ENCODE results near the gene RTCA.
"Not testable (repeated sequence)": the region's sequence is repeated elsewhere in the genome, so short reads cannot be mapped to it uniquely, and the experiment has no call there.

DNA sequence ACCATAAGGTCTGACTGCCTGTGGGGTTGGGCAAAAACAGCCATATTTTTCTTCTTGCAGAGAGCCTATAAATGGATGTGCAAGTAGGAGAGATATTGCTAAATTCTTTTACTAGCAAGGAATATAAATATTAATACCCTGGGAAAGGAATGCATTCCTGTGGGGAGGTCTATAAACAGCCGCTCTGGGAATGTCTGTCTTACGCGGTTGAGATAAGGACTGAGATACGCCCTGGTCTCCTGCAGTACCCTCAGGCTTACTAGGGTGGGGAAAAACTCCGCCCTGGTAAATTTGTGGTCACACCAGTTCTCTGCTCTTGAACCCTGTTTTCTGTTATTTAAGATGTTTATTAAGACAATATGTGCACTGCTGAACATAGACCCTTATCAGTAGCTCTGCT lies 1.9 kb upstream of the RTCA start:
- TF ChIP-seq, protein P1, sequence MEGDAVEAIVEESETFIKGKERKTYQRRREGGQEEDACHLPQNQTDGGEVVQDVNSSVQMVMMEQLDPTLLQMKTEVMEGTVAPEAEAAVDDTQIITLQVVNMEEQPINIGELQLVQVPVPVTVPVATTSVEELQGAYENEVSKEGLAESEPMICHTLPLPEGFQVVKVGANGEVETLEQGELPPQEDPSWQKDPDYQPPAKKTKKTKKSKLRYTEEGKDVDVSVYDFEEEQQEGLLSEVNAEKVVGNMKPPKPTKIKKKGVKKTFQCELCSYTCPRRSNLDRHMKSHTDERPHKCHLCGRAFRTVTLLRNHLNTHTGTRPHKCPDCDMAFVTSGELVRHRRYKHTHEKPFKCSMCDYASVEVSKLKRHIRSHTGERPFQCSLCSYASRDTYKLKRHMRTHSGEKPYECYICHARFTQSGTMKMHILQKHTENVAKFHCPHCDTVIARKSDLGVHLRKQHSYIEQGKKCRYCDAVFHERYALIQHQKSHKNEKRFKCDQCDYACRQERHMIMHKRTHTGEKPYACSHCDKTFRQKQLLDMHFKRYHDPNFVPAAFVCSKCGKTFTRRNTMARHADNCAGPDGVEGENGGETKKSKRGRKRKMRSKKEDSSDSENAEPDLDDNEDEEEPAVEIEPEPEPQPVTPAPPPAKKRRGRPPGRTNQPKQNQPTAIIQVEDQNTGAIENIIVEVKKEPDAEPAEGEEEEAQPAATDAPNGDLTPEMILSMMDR (IDR thresholded peaks at IDR 0.05 in 2 of 3, conservative IDR thresholded peaks at IDR 0.05 in 1 of 3; ENCODE audit: borderline replicate concordance in 1 of 3, insufficient read depth in 1 of 3, low read depth in 2 of 3, low read length in 2 of 3), result not testable (repeated sequence)
- TF ChIP-seq SP1 (IDR thresholded peaks at IDR 0.05; ENCODE audit: low read depth); EZH2phosphoT487 (IDR thresholded peaks at IDR 0.05; ENCODE audit: borderline replicate concordance); POLR2A (IDR thresholded peaks at IDR 0.05; ENCODE audit: borderline replicate concordance, extremely low read depth, insufficient read depth, insufficient read length); TCF7L2 (IDR thresholded peaks at IDR 0.05; ENCODE audit: borderline replicate concordance, extremely low read depth, insufficient read depth, insufficient read length); YY1 (IDR thresholded peaks at IDR 0.05; ENCODE audit: extremely low read depth, insufficient replicate concordance, low read depth, low read length); ZFX (IDR thresholded peaks at IDR 0.05); JUND (IDR thresholded peaks at IDR 0.05); EZH2 (IDR thresholded peaks at IDR 0.05); SRF (IDR thresholded peaks at IDR 0.05; ENCODE audit: low read depth): not testable (repeated sequence)
- TF ChIP-seq, protein P2, sequence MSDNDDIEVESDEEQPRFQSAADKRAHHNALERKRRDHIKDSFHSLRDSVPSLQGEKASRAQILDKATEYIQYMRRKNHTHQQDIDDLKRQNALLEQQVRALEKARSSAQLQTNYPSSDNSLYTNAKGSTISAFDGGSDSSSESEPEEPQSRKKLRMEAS (IDR thresholded peaks at IDR 0.05), result not testable (repeated sequence)
